ENCODE measurements around the gene INSIG2.
A peak's percentile ranks its signal among the peaks of the same experiment; 100 is the strongest.

INSIG2 gene

DNA sequence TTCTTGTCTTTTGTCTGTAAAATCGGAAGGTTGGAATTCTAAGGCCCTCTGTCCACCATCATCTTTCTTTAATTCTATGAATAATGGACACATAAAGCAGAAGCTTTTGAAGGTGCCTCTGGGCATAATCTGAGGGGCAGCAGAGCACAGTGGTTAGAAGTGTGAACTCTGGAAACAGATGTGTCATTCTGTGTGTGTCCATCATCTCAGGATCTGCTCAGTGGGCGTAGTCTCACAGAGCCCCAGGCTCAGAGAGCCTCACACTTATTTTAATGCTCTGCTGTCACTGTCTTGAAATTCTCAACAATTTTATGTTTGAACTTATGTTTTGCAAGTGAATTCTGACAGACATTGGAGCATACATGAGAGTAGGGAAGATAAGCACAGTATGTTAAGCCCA, 43.4 kb upstream of the INSIG2 start:
- no peaks in the 10 kb centered on the region for H3K9me2 ChIP-seq (ENCODE audit: low read depth, low read length)
- H3K27me3 ChIP-seq (ENCODE audit: insufficient read depth, low read length), result no peaks in the 10 kb centered on the region; the same call in 1 of the 2 replicates
- H3K4me1 ChIP-seq (ENCODE audit: insufficient read depth, low read length, severe bottlenecking), result peaks cover 18% of the 10 kb centered on the region
- H2AFZ ChIP-seq (ENCODE audit: low read length), result no peak overlapping the region
- H3K9ac ChIP-seq (ENCODE audit: low read length), result no peak overlapping the region
- no peak overlapping the region for H3K4me3 ChIP-seq (ENCODE audit: low read depth, low read length, poor library complexity, severe bottlenecking)
- TF ChIP-seq, protein P1, sequence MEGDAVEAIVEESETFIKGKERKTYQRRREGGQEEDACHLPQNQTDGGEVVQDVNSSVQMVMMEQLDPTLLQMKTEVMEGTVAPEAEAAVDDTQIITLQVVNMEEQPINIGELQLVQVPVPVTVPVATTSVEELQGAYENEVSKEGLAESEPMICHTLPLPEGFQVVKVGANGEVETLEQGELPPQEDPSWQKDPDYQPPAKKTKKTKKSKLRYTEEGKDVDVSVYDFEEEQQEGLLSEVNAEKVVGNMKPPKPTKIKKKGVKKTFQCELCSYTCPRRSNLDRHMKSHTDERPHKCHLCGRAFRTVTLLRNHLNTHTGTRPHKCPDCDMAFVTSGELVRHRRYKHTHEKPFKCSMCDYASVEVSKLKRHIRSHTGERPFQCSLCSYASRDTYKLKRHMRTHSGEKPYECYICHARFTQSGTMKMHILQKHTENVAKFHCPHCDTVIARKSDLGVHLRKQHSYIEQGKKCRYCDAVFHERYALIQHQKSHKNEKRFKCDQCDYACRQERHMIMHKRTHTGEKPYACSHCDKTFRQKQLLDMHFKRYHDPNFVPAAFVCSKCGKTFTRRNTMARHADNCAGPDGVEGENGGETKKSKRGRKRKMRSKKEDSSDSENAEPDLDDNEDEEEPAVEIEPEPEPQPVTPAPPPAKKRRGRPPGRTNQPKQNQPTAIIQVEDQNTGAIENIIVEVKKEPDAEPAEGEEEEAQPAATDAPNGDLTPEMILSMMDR (IDR thresholded peaks at IDR 0.05; ENCODE audit: low read length), result no peak
- no peak for TF ChIP-seq EZH2 (IDR thresholded peaks at IDR 0.05; ENCODE audit: borderline replicate concordance, low read length)
- H3K4me2 ChIP-seq (ENCODE audit: low read length), result no peak overlapping the region
- no peaks in the 10 kb centered on the region for H3K36me3 ChIP-seq (ENCODE audit: insufficient read depth, low read length)
- no peaks in the 10 kb centered on the region for H4K20me1 ChIP-seq (ENCODE audit: insufficient read depth, low read length)
- H3K27ac ChIP-seq (ENCODE audit: low read depth, low read length, poor library complexity, severe bottlenecking), result no peak overlapping the region
- H3K9me3 ChIP-seq (ENCODE audit: low read length), result no peaks in the 10 kb centered on the region
- H3F3A ChIP-seq (ENCODE audit: insufficient read depth, low read length), result no peaks in the 10 kb centered on the region
- H3K79me2 ChIP-seq (ENCODE audit: insufficient read depth, low read length), result no peaks in the 10 kb centered on the region

DNA sequence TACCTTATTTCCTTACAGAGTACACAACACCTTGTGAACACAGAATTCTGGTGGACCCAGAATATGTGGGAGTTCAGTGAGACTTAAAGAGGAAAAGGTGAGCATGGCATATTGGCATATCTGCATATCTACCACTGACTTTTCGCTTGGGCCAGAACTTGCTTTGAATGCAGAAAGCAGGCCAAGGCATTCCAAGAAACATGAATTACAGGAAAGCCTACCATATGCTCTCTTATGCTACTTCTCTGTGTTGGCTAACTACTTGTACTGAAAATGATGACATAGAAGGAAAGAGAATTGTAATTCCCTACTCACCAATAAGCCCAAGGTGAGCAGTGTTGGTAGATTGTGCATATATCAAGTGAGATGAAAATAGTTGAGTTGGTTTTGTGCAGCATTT, 43.0 kb upstream of the INSIG2 start:
- Histone ChIP-seq H3K4me3 (ENCODE audit: low read depth, low read length, poor library complexity, severe bottlenecking) (no peak overlapping the region), H3K79me2 (ENCODE audit: insufficient read depth, low read length) (no peaks in the 10 kb centered on the region), H2AFZ (ENCODE audit: low read length) (no peak overlapping the region), H3K4me2 (ENCODE audit: low read length) (no peak overlapping the region), H3K9me3 (ENCODE audit: low read length) (no peaks in the 10 kb centered on the region), H3K27ac (ENCODE audit: low read depth, low read length, poor library complexity, severe bottlenecking) (no peak overlapping the region), H3K9me2 (ENCODE audit: low read depth, low read length) (no peaks in the 10 kb centered on the region), H3K4me1 (ENCODE audit: insufficient read depth, low read length, severe bottlenecking) (peaks cover 22% of the 10 kb centered on the region), H3F3A (ENCODE audit: insufficient read depth, low read length) (no peaks in the 10 kb centered on the region), H4K20me1 (ENCODE audit: insufficient read depth, low read length) (no peaks in the 10 kb centered on the region), H3K36me3 (ENCODE audit: insufficient read depth, low read length) (no peaks in the 10 kb centered on the region), H3K27me3 (ENCODE audit: insufficient read depth, low read length) (no peaks in the 10 kb centered on the region), H3K9ac (ENCODE audit: low read length) (no peak overlapping the region)
- TF ChIP-seq, protein P1 (IDR thresholded peaks at IDR 0.05; ENCODE audit: low read length), result no peak
- no peak for TF ChIP-seq EZH2 (IDR thresholded peaks at IDR 0.05; ENCODE audit: borderline replicate concordance, low read length)

DNA sequence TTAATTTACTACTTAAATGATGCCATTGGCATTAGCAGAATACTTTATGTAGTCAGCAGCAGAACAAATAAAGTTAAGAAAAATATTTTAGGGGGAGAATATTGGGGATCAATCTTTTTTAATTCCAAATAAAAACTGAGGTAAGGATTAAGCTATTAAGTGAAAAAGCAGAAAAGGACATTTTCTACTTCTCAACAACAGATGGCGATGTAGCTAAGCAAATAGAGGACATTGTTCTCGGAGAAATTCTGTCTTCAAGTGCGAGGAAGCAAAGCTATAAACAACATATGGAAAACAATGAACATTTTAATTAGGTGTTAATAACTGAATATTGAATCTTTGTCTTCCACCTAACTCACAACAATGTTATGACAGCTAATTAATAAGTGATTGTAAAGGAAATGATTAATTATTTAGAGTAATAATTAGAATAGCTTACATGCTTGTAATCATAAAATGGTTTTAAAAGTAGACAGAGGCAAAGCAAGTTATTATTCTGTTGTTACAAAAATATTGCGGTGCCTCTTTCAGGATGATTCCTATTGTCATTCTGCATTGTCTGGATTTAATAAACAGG, 41.5 kb upstream of the INSIG2 start:
- no peak overlapping the region for H3K9ac ChIP-seq (ENCODE audit: low read length)
- peaks cover 28% of the 10 kb centered on the region for H3K4me1 ChIP-seq (ENCODE audit: insufficient read depth, low read length, severe bottlenecking)
- no peaks in the 10 kb centered on the region for H3K27me3 ChIP-seq (ENCODE audit: insufficient read depth, low read length)
- no peak overlapping the region for H2AFZ ChIP-seq (ENCODE audit: low read length)
- H3K9me2 ChIP-seq (ENCODE audit: low read depth, low read length), result no peaks in the 10 kb centered on the region
- no peaks in the 10 kb centered on the region for H3F3A ChIP-seq (ENCODE audit: insufficient read depth, low read length)
- no peak for TF ChIP-seq EZH2 (IDR thresholded peaks at IDR 0.05; ENCODE audit: borderline replicate concordance, low read length)
- TF ChIP-seq, protein P1 (IDR thresholded peaks at IDR 0.05; ENCODE audit: low read length), result peak; percentile 76
- no peak overlapping the region for H3K4me3 ChIP-seq (ENCODE audit: low read depth, low read length, poor library complexity, severe bottlenecking)
- no peaks in the 10 kb centered on the region for H3K36me3 ChIP-seq (ENCODE audit: insufficient read depth, low read length)
- no peak overlapping the region for H3K27ac ChIP-seq (ENCODE audit: low read depth, low read length, poor library complexity, severe bottlenecking)
- H3K9me3 ChIP-seq (ENCODE audit: low read length), result no peaks in the 10 kb centered on the region
- H4K20me1 ChIP-seq (ENCODE audit: insufficient read depth, low read length), result no peaks in the 10 kb centered on the region
- no peaks in the 10 kb centered on the region for H3K79me2 ChIP-seq (ENCODE audit: insufficient read depth, low read length)
- no peak overlapping the region for H3K4me2 ChIP-seq (ENCODE audit: low read length)
